RCC 7860 (cell line): ENCODE data around the gene SDHAF4.
"Not testable (repeated sequence)": the region's sequence is repeated elsewhere in the genome, so short reads cannot be mapped to it uniquely, and the experiment has no call there.

Experiments
- DNase-seq: peaks from one replicate; pipeline ENCODE4 v3.0.0-alpha.2; 2015; ENCODE audit warnings: low spot score
- FAIRE-seq: peaks from 2 replicates; lab custom pipeline; 2012; peaks lifted over from hg19 to GRCh38; lab: Jason Lieb, UNC

The SDHAF4 gene

DNA sequence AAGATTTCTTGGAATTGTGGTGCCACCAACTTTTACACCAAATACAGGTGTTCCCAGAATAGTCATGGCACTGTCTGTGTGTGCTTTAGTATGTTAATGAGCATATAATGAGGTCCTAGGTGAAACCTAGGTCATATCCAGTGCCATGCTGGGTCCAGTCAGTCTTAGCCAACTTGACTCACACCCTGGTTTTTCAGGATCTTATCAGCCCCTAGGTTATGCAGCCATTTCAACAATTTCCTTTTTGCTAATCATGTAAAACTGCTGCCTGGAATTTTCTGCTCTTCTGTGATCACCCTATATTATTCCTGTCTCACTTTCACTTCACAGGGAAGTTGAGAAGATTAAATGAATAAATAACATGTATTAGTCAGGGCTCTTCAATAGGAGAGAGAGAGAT lies 23.7 kb downstream of the SDHAF4 start:
- DNase-seq (no peak), FAIRE-seq (no peak)

DNA sequence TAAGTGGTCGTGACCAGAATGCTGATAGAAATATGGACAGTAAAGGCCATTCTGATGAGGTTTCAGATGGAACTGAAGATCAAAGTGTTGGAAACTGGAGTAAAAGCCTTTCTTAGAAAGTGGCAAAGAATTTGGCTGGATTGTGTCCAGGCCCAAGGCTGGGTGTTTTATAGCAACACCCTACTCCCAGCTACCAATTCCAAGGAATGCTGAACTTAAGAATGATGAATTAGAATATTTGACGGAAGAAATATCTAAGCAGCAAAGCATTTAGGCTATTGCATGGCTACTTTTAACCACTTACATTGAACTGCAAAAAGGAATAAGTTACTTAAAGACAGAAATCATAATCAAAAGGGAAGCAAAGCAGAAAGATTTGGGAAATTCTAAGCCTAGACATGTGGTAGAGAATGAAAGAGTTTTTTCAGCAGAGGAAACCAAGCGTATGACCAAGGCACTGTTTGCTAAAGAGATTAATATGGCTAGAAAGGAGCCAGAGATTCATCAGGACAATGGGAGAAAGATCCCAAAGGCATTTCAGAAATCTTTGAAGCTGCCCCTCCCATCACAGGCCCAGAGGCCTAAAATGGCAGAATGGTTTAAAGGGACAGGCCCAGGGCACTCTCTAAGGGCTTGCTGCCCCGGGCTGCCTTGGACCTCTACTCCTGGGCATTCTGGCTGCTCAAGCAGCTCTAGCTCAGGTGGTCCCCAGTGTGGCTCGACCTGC lies 25.8 kb downstream of the SDHAF4 start:
- FAIRE-seq (no peak), DNase-seq (no peak)

DNA sequence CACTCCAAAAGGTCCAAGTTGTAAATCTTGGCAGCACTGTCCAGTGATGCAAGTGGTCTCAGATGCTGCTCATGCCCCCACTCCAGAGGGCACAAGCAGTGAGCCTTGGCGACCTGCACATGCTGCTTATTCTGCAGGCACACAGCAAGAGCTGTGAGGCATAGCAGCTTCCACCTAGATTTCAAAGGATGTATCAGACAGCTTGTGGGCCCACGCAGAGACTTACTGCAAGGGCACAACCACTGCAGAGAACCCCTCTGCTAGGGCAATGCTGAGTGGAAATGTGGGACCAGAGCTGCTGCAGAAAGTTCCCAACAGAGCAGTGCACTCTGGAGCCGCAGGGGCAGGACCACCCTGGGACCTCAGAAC lies 26.4 kb downstream of the SDHAF4 start:
- no peak for DNase-seq
- no peak for FAIRE-seq

DNA sequence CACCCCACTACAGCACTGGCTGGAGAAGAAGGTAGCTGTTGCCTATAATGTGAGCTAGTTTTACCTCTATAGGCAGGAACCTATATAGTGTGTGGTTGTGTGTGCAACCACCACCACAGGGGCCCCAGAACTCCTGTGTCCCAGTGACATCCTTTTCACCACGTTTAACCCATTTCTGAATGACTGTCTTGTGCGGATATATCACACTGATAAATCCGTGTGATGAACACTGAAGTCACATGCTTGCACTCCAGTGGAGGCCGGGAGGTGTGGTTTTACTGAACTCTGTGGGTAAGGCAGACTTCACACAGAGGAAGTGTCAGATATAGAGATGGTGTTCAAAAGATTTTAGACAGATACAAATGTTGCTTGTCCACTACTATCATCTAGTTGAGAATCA lies 32.5 kb downstream of the SDHAF4 start:
- DNase-seq = no peak
- no peak for FAIRE-seq

DNA sequence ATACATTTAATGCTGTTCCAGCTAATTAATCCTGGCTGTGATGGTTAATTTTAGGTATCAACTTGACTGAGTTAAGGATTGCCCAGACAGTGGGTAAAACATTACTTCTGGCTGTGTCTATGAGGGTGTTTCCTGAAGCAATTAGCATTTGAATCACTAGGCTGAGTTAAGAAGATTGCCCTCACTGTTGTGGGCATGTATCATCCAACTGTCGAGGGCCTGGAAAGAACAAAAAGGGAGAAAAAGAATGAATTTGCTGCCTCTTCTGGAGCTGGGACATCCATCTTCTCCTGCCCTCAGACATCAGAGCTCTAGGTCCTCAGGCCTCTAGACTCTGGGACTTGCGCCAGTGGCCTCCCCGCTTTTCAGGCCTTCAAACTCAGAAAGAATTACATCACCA lies 34.3 kb downstream of the SDHAF4 start:
- DNase-seq (no peak), FAIRE-seq (no peak)

DNA sequence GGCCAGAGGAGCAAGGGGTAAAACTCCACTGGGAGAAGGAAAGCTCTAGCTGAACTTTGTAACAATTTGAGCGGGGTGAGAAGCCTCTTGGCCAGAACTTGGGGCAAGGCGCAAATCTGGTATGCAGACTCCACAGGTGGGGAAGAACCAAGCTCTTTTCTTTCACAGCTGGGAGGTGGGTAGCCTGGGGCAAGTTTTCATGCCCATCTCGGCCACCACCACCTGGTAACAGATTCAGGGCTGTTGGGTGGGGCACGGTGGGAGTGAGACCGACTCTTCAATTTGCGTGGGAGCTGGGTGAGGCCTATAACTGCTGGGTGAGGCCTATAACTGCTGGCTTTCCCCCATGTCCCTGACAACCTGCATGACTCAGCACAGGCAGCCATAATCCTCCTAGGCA lies 37.5 kb downstream of the SDHAF4 start:
- DNase-seq (no peak), FAIRE-seq (no peak)

DNA sequence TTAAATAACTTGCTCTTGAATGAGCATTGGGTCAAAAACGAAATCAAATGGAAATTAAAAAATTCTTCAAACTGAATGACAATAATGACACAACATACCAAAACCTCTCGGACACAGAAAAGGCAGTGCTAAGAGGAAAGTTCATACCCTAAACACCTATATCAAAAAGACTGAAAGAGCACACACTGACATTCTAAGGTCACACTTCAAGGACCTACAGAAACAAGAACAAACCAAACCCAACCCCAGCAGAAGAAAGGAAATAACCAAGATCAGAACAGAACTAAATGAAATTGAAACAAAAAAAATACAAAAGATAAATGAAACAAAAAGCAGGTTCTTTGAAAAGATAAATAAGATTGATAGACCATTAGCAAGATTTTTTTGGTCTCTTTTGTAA lies 40.6 kb downstream of the SDHAF4 start:
- not testable (repeated sequence) for DNase-seq, FAIRE-seq

DNA sequence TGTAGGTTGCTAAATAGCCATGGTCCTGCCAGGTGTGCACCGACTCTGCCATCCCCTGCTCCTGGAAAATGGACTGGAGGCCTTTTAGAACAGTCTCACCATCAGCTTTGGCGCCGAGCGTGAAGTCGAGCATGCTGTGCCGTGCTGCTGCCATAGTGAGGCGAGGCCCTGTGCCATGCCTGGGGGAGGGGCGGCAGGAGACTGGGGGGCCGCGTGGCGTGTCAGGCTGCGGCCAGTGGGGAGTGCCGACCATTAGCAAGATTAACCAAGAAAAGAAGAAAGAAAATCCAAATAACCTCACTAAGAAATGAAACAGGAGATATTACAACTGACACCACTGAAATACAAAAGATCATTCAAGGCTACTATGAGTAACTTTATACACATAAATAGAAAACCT lies 42.5 kb downstream of the SDHAF4 start:
- not testable (repeated sequence) for FAIRE-seq, DNase-seq

DNA sequence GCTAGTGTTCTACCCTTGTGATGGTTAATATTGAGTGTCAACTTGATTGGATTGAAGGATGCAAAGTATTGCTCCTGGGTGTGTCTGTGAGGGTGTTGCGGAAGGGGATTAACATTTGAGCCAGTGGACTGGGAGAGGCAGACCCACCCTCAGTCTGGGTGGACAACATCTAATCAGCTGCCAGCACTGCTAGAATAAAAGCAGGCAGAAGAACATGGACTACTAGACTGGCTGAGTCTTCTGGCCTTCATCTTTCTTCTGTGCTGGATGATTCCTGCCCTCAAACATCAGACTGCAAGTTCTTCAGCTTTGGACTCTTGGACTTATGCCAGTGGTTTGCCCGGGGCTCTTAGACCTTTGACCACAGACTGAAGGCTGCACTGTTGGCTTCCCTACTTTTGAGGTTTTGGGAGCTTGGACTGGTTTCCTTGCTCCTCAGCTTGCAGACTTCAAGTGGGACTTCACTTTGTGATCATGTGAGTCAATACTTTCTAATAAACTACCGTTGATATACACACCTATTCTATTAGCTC lies 50.1 kb downstream of the SDHAF4 start:
- FAIRE-seq (no peak), DNase-seq (no peak)

DNA sequence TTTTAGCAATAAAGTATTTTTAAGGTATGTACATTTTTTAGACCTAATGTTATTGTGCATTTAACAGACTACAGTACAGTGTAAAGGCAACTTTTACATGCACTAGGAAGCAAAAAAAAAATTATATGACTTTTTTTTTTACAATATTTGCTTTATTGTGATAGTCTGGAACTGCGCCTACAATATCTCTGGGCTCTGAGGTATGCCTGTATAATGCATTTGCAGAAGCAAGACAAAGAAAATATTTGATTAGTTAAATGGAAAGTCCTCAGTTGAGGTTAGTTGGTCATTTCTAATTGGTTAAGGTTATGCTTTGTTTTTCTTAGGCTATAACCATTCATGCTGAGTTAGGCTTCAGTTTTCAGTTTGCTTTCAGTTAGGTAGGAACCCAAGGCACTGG lies 54.0 kb downstream of the SDHAF4 start:
- FAIRE-seq (no peak), DNase-seq (no peak)

DNA sequence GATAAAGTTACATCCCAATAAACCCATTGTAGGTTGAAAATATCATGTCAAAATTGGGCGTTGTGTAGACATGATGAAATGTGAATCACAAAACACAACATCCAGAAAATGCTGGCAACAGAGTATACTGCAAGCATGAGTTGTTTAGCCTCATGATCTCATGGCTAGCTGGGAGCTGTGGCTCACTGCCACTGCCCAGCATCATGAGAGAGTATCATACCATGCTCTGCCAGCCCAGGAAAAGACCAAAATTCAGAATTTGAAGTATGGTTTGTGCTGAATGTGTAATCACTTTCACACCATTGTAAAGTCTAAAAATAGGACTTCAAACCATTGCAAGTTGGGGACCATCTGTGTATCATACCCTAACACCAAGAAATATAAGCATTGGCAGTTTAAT lies 55.7 kb downstream of the SDHAF4 start:
- DNase-seq (no peak), FAIRE-seq (no peak)

DNA sequence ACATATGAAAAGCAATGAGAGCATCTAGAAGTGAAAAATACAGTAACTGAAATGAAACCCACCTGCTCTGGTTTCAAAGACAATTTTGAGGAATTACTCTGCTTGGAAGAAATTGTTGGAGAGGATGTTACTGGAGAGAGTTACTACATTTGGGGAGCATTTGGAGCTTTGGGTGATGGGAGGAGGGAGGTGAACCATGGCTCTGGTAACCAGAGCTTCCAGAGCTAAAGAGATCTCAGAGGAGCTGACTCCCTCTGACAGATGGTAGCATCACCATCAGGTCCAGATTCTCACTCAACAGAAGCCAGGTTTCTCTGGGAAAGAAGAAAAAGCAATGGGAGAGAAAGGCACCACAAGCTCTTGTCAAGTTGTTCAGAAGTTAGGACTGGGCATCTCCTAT lies 58.7 kb downstream of the SDHAF4 start:
- DNase-seq = no peak
- FAIRE-seq = no peak

DNA sequence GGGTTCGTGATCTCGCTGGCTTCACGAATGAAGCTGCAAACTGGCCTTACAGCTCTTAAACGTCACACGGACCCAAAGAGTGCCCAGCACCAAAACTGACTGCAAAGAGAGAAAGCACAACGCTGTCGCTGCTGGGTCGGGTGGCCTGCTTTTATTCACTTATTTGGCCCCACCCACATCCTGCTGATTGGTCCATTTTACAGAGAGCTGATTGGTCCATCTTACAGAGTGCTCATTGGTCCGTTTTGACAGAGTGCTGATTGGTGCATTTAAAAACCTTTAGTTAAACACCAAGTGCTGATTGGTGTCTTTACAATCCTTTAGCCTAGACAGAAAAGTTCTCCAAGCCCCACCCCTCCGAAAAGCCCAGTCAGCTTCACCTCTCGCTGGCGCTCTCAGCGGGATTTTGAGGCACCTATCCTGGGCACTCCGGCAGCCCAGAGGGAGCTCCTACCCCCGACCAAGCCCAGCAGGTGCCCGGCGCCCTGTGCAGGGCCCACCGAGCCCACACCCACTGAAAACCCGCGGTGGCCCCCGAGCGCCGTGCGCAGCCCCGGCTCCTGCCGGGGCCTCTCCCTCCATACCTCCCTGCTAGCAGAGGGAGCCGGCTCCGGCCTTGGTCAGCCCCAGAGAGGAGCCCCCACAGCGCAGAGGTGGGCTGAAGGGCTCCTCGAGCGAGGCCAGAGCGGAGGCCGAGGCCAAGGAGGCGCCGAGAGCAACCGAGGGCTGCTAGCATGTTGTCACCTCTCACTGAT lies 60.9 kb downstream of the SDHAF4 start:
- FAIRE-seq = no peak
- no peak for DNase-seq

DNA sequence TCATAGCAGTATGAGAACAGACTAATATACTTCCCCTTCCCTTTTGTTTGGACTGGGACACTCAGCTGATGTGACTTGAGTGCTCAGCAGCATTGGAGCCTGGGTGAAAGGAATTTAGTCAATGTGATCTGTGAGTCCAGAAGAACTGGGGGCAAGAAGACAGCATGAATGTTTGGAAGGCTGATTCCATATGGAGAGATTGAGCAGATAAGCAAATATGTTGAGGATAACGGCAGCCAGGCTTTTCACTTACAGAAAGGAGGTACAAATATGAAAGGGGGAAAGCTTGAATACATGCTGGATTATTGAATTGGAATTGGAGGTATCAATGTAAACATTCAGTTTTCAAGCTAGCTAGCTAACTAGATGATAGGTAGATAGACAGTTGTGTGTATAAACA lies 63.2 kb downstream of the SDHAF4 start:
- DNase-seq = no peak
- FAIRE-seq = no peak

DNA sequence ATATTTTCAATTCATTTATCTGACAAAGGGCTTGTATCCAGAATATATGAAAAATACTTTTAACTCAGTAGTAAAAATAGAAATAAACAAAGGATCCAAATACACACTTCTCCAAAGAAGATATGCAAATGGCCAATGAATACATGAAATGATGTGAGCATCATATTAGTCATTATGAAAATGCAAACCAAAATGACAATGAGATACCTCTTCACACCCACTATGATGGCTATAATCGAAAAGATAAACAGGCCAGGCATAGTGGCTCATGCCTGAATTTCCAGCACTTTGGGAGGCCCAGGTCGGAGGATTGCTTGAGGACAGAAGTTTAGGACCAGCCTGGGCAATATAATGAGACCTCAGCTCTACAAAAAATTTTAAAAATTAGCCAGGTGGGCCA lies 67.1 kb downstream of the SDHAF4 start:
- no peak for DNase-seq
- no peak for FAIRE-seq

DNA sequence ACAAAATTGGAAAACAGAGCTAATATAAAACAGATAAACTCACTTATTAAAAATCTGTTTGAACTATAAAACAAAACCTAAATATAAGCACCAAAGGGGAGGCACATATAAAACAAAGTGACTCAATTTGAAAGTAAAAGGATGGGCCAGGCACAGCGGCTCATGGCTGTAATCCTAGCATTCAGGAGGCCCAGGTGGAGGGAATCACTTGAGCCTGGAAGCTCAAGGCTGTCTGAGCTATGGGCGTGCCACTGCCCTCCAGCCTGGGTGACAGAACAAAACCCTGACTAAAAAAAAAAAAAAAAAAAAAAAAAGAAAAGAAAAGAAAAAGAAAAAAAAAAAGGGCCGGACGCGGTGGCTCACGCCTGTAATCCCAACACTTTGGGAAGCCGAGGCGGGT lies 69.9 kb downstream of the SDHAF4 start:
- FAIRE-seq (no peak), DNase-seq (no peak)

DNA sequence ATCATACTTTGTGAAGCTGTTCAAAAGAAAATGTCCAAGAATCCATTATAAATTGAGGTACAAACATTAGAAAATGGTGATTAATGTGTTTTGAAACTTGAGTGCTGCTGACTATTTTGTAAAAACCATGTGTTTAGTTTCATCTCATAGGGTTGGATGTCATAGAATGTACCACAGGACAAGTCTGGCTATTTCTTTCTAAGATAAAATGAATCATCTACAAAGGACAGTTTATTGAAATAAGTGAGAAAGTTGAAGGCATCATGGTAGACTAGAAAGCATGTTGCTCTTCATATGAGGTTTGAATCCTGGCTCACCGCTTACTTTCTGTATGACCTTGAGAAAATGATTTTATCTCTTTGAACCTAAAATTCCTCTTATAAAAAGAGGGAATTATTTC lies 71.7 kb downstream of the SDHAF4 start:
- no peak for FAIRE-seq

More for the DNA sequence above, 71.7 kb downstream of the SDHAF4 start:
- no peak for DNase-seq
